A673 (cell line): Measurements from ENCODE around the gene SCGB1C2.
"Not testable (repeated sequence)": the region's sequence is repeated elsewhere in the genome, so short reads cannot be mapped to it uniquely, and the experiment has no call there.

Source experiments
- EZH2 ChIP-seq: fragments of 200-600 bp; sonication (generic); IDR thresholded peaks from 2 replicates; pipeline ENCODE4 v1.6.1; 2017; ENCODE audit warnings: borderline replicate concordance, low read depth, mild to moderate bottlenecking, mixed read lengths, antibody characterized with exemption, low read length; ENCODE audit not compliant: poor library complexity, severe bottlenecking
- TF ChIP-seq, protein P1 (sequence below): fragments of 300-800, 200-600 bp; sonication (generic); conservative IDR thresholded peaks from 2 replicates; pipeline ENCODE4 v1.5.1; 2017; ENCODE audit warnings: low read depth, mild to moderate bottlenecking, antibody characterized with exemption, low read length, moderate library complexity, mixed read lengths

DNA sequence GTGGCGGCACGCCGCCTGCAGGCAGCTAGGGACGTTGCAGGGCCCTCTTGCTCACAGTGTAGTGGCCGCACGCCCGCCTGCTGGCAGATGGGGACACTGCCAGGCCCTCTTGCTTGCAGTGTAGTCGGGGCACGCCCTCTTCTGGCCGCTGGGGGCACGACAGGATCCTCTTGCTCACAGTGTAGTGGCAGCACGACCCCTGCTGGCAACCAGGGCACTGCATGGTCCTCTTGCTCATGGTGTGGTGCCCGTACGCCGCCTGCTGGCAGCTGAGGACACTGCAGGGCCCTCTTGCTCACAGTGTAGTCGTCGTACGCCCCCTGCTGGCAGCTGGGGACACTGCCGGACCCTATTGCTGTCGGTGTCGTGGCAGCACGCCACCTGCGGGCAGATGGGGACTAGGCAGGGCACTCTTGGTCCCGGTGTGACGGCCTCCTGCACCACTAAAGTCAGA is 3.0 kb upstream of the SCGB1C2 start:
- TF ChIP-seq, protein P1, sequence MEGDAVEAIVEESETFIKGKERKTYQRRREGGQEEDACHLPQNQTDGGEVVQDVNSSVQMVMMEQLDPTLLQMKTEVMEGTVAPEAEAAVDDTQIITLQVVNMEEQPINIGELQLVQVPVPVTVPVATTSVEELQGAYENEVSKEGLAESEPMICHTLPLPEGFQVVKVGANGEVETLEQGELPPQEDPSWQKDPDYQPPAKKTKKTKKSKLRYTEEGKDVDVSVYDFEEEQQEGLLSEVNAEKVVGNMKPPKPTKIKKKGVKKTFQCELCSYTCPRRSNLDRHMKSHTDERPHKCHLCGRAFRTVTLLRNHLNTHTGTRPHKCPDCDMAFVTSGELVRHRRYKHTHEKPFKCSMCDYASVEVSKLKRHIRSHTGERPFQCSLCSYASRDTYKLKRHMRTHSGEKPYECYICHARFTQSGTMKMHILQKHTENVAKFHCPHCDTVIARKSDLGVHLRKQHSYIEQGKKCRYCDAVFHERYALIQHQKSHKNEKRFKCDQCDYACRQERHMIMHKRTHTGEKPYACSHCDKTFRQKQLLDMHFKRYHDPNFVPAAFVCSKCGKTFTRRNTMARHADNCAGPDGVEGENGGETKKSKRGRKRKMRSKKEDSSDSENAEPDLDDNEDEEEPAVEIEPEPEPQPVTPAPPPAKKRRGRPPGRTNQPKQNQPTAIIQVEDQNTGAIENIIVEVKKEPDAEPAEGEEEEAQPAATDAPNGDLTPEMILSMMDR: peak; percentile 29; the same call in 1 of the 2 replicates
- not testable (repeated sequence) for TF ChIP-seq EZH2
